HepG2 (cell line): Measurements from ENCODE around the gene AIF1. TPM values are rescaled to one million over a fixed set of nuclear protein-coding genes. Genes with fewer than 3 reads are reported as not detected.

Experiments
- DNMT3B ChIP-seq: conservative IDR thresholded peaks from 2 replicates; pipeline ENCODE4 v1.6.1; 2016; ENCODE audit warnings: missing biosample characterization, control low read depth
- FOXK2 ChIP-seq: fragments of 450-650 bp; IDR thresholded peaks from 2 replicates; pipeline ENCODE4 v1.6.1; 2016
- GTF3A ChIP-seq: sonication (generic); formaldehyde crosslinking; conservative IDR thresholded peaks from 2 replicates; pipeline ENCODE4 v1.4.0; 2020; ENCODE audit warnings: mild to moderate bottlenecking, missing genetic modification reagents
- HNF4G ChIP-seq, 2 experiments: sonication (generic) in 1 of 2; formaldehyde crosslinking in 1 of 2; IDR thresholded peaks; 2 replicates each; pipeline versions ENCODE4 v1.4.0 to v1.6.1; 2011 to 2020; ENCODE audit warnings: borderline replicate concordance in 2 of 2, low read depth in 2 of 2, mild to moderate bottlenecking in 2 of 2, low read length in 1 of 2, missing genetic modification reagents in 1 of 2, moderate library complexity in 1 of 2
- HNRNPH1 ChIP-seq: fragments of 200-400 bp; formaldehyde crosslinking; optimal IDR thresholded peaks from 2 replicates; pipeline ENCODE3; 2017; ENCODE audit warnings: mild to moderate bottlenecking, low read depth, low read length
- HOXA7 ChIP-seq: sonication (generic); formaldehyde crosslinking; IDR thresholded peaks from 2 replicates; pipeline ENCODE4 v1.8.1; 2022; ENCODE audit warnings: mild to moderate bottlenecking, missing genetic modification reagents, moderate library complexity
- HOXA9 ChIP-seq: sonication (generic); formaldehyde crosslinking; IDR thresholded peaks from 2 replicates; pipeline ENCODE4 v1.8.1; 2022; ENCODE audit warnings: missing genetic modification reagents, mild to moderate bottlenecking, moderate library complexity, borderline replicate concordance
- ISX ChIP-seq: sonication (generic); formaldehyde crosslinking; conservative IDR thresholded peaks from 2 replicates; pipeline ENCODE4 v1.5.0; 2020; ENCODE audit warnings: missing genetic modification reagents
- NAIF1 ChIP-seq: sonication (generic); formaldehyde crosslinking; IDR thresholded peaks from 2 replicates; pipeline ENCODE4 v1.5.0; 2020; ENCODE audit warnings: mild to moderate bottlenecking, missing genetic modification reagents, borderline replicate concordance
- NR2F1 ChIP-seq, 2 experiments: fragments of 450-650 bp in 1 of 2; formaldehyde crosslinking in 1 of 2; IDR thresholded peaks; 2 replicates each; pipeline versions ENCODE4 v1.5.0 to v1.6.1; 2016 to 2020; ENCODE audit warnings: mild to moderate bottlenecking in 1 of 2, missing compliant biosample characterization in 1 of 2, missing genetic modification reagents in 1 of 2, moderate library complexity in 1 of 2
- RFX3 ChIP-seq: IDR thresholded peaks from 2 replicates; pipeline ENCODE4 v1.6.1; 2016; ENCODE audit warnings: missing biosample characterization, missing genetic modification reagents
- RORA ChIP-seq: sonication (generic); formaldehyde crosslinking; IDR thresholded peaks from 2 replicates; pipeline ENCODE4 v1.5.0; 2020; ENCODE audit warnings: mild to moderate bottlenecking, missing genetic modification reagents, moderate library complexity
- SMAD9 ChIP-seq: sonication (generic); formaldehyde crosslinking; IDR thresholded peaks from 2 replicates; pipeline ENCODE4 v1.5.1; 2020; ENCODE audit warnings: mild to moderate bottlenecking, missing genetic modification reagents
- SMARCE1 ChIP-seq: fragments of 450-650 bp; IDR thresholded peaks from 2 replicates; pipeline ENCODE4 v1.6.1; 2017; ENCODE audit warnings: borderline replicate concordance
- SP140L ChIP-seq: sonication (generic); formaldehyde crosslinking; IDR thresholded peaks from 2 replicates; pipeline ENCODE4 v1.4.0; 2020; ENCODE audit warnings: missing genetic modification reagents, borderline replicate concordance
- TCF12 ChIP-seq, 2 experiments: fragments of 450-650 bp in 1 of 2; sonication (generic) in 1 of 2; formaldehyde crosslinking in 1 of 2; IDR thresholded peaks; 2 replicates each; pipeline versions ENCODE4 v1.6.1 to v1.8.0; 2017 to 2022; ENCODE audit warnings: antibody characterized with exemption in 1 of 2, mild to moderate bottlenecking in 1 of 2, missing genetic modification reagents in 1 of 2, moderate library complexity in 1 of 2
- TEAD2 ChIP-seq: sonication (generic); formaldehyde crosslinking; IDR thresholded peaks from 2 replicates; pipeline ENCODE4 v1.9.0; 2021; ENCODE audit warnings: missing genetic modification reagents
- TEF ChIP-seq: sonication (generic); formaldehyde crosslinking; IDR thresholded peaks from 2 replicates; pipeline ENCODE4 v1.5.0; 2020; ENCODE audit warnings: missing genetic modification reagents
- ZBTB1 ChIP-seq: sonication (generic); formaldehyde crosslinking; IDR thresholded peaks from 2 replicates; pipeline ENCODE4 v1.4.0; 2020; ENCODE audit warnings: missing genetic modification reagents, borderline replicate concordance
- ZBTB49 ChIP-seq: sonication (generic); formaldehyde crosslinking; IDR thresholded peaks from 2 replicates; pipeline ENCODE4 v1.4.0; 2020; ENCODE audit warnings: missing genetic modification reagents, borderline replicate concordance
- ZFY ChIP-seq: sonication (generic); formaldehyde crosslinking; IDR thresholded peaks from 2 replicates; pipeline ENCODE4 v1.4.0; 2020; ENCODE audit warnings: missing genetic modification reagents
- ZNF274 ChIP-seq: sonication (generic); formaldehyde crosslinking; IDR thresholded peaks from 2 replicates; pipeline ENCODE4 v1.5.1; 2020; ENCODE audit warnings: mild to moderate bottlenecking, missing genetic modification reagents
- ZNF558 ChIP-seq: sonication (generic); formaldehyde crosslinking; IDR thresholded peaks from 2 replicates; pipeline ENCODE4 v1.9.0; 2022; ENCODE audit warnings: mild to moderate bottlenecking, missing genetic modification reagents, borderline replicate concordance
- ZNF569 ChIP-seq: sonication (generic); formaldehyde crosslinking; IDR thresholded peaks from 2 replicates; pipeline ENCODE4 v1.5.0; 2020; ENCODE audit warnings: mild to moderate bottlenecking, missing genetic modification reagents, moderate library complexity, borderline replicate concordance
- ZNF576 ChIP-seq: sonication (generic); formaldehyde crosslinking; IDR thresholded peaks from 2 replicates; pipeline ENCODE4 v1.4.0; 2020; ENCODE audit warnings: mild to moderate bottlenecking, missing genetic modification reagents
- polyA plus RNA-seq, 8 experiments: library from polyadenylated mRNA; depleted of rRNA in 3 of 8; stranded (reverse) in 7 of 8; unstranded in 1 of 8; fragments of >200 nt; fragmentation: Illumina TruSeq in 4 of 8; extraction: Trizol in 4 of 8; gene quantifications; 2 replicates each; pipeline versions ENCODE4 v1.2.1 to v1.2.3, GENCODE V29; 2011 to 2016; ENCODE audit warnings: low read depth in 4 of 8, missing spikeins in 1 of 8, mixed read lengths in 1 of 8; ENCODE audit not compliant: insufficient read depth in 1 of 8
- total RNA-seq, 5 experiments: library from RNA; depleted of rRNA; stranded (reverse); fragments of >200 nt; fragmentation: Illumina TruSeq; extraction: Trizol; gene quantifications; 2 replicates each; pipeline ENCODE4 v1.2.3, GENCODE V29; 2016; ENCODE audit warnings: low read depth in 1 of 5

The AIF1 gene
- total and polyA plus RNA-seq, 2 of the 13 experiments (the other 11 are each of a cell fraction or from before 2014, with no cell fraction given), result 1.5 TPM; not detected in 1

GRCh38 chr6:31655349-31656237, 40.6 kb downstream of the AIF1 start, which contains the start of gene APOM (continued):
- peak; percentile 75; the same call in 1 of the 2 replicates for TF ChIP-seq SMAD9
- TF ChIP-seq ZNF558, result no peak; the same call in 1 of the 2 replicates
- TF ChIP-seq RFX3, result no peak
- TF ChIP-seq HOXA7 (CRISPR knock-in tag), result 0 out of 2 replicates have a peak, but pooled peaks have one; percentile 64
- TF ChIP-seq TCF12 (IDR thresholded peaks at IDR 0.05), result no peak
- no peak for TF ChIP-seq TCF12 (CRISPR knock-in tag; IDR thresholded peaks at IDR 0.05)
- peak; percentile 68 for TF ChIP-seq ZFY
- no peak for TF ChIP-seq SMARCE1
- no peak for TF ChIP-seq TEAD2 (CRISPR knock-in tag)
- peak; percentile 80; the same call in 1 of the 2 replicates for TF ChIP-seq TEF (CRISPR knock-in tag)
- TF ChIP-seq ZNF274 (CRISPR knock-in tag), result peak; percentile 71; the same call in 1 of the 2 replicates
- no peak for TF ChIP-seq ZBTB1 (CRISPR knock-in tag)
- peak; percentile 95 for TF ChIP-seq HNF4G (IDR thresholded peaks at IDR 0.05; ENCODE audit: borderline replicate concordance, low read depth, low read length)
- peak; percentile 91; the same call in 1 of the 2 replicates for TF ChIP-seq HNF4G (CRISPR knock-in tag; IDR thresholded peaks at IDR 0.05; ENCODE audit: borderline replicate concordance, low read depth)
- TF ChIP-seq ZNF576 (CRISPR knock-in tag), result no peak
- TF ChIP-seq NR2F1 (CRISPR knock-in tag; IDR thresholded peaks at IDR 0.05), result peak; percentile 96 to 97
- peak; percentile 97 for TF ChIP-seq FOXK2
- no peak for TF ChIP-seq ZNF569 (CRISPR knock-in tag)
- TF ChIP-seq HNRNPH1, result peak; percentile 80
- TF ChIP-seq ISX (CRISPR knock-in tag), result peak; percentile 63; the same call in 1 of the 2 replicates
- TF ChIP-seq GTF3A (CRISPR knock-in tag), result peak; percentile 65; the same call in 1 of the 2 replicates
- peak; percentile 80 for TF ChIP-seq DNMT3B (CRISPR knock-in tag)
- 0 out of 2 replicates have a peak, but pooled peaks have one; percentile 18 for TF ChIP-seq ZBTB49 (CRISPR knock-in tag)
- peak; percentile 62; the same call in 1 of the 2 replicates for TF ChIP-seq SP140L
- peak; percentile 90; the same call in 1 of the 2 replicates for TF ChIP-seq NAIF1 (CRISPR knock-in tag)
- no peak for TF ChIP-seq RORA
- no peak for TF ChIP-seq HOXA9 (CRISPR knock-in tag)
